Fibroblast of pulmonary artery (primary cell): Measurements from ENCODE around the gene GSG1L.
"Not testable (repeated sequence)": the region's sequence is repeated elsewhere in the genome, so short reads cannot be mapped to it uniquely, and the experiment has no call there.

ENCODE experiments used
- DNase-seq: peaks from one replicate; pipeline ENCODE4 v3.0.0-alpha.2; 2010; ENCODE audit warnings: low read depth
- H3K4me3 ChIP-seq: replicated peaks from 2 replicates; pipeline ENCODE4 v1.5.1; 2011; ENCODE audit warnings: low read depth, mild to moderate bottlenecking, control low read depth, low read length, moderate library complexity
- TF ChIP-seq, protein P1 (sequence below): IDR thresholded peaks from 2 replicates; pipeline ENCODE4 v1.5.1; 2011; ENCODE audit warnings: mild to moderate bottlenecking, control low read depth, low read length, inconsistent platforms; ENCODE audit errors: missing control alignments

GSG1L gene

DNA sequence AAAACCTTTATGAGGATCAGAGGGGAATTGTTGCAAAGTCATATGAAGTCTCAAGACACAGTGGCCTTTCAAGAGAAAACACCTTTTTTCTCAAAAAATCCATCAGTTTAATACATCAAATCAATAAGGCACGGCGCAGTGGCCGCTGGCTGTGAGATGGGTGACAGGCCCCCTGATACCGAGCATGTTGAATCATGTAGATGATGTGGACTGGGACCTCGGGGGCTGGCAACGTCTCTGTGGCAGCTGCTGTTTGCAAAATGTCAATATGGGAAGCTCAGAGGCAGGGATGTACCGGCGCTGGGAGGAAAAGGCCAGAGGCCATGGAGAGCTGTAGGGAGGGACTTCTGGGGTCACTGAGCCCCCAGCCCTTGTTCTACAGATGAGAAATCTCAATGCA lies 169.1 kb downstream of the GSG1L start:
- DNase-seq = no peak
- TF ChIP-seq, protein P1, sequence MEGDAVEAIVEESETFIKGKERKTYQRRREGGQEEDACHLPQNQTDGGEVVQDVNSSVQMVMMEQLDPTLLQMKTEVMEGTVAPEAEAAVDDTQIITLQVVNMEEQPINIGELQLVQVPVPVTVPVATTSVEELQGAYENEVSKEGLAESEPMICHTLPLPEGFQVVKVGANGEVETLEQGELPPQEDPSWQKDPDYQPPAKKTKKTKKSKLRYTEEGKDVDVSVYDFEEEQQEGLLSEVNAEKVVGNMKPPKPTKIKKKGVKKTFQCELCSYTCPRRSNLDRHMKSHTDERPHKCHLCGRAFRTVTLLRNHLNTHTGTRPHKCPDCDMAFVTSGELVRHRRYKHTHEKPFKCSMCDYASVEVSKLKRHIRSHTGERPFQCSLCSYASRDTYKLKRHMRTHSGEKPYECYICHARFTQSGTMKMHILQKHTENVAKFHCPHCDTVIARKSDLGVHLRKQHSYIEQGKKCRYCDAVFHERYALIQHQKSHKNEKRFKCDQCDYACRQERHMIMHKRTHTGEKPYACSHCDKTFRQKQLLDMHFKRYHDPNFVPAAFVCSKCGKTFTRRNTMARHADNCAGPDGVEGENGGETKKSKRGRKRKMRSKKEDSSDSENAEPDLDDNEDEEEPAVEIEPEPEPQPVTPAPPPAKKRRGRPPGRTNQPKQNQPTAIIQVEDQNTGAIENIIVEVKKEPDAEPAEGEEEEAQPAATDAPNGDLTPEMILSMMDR = no peak
- no peak overlapping the region for H3K4me3 ChIP-seq

DNA sequence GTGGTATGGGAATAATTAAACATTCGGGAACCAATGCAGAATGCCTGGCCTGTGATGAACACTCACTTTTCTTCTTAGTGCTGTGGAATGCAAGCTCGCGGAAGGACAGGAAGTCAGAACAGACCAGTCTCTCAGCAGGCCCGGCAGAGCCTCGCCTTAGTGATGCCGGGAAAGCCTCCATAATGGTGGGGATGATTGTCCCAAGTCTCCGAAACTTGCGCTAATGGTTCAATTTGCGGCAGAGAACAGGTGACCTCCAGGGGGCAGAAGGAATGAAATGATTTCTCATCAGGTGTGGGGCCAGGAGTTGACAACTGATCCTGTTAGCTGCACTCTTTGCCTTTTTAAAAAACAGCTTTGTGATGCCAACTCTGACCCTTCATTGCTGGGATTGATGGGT lies 170.6 kb downstream of the GSG1L start:
- no peak for DNase-seq
- TF ChIP-seq, protein P1 = no peak
- no peak overlapping the region for H3K4me3 ChIP-seq

DNA sequence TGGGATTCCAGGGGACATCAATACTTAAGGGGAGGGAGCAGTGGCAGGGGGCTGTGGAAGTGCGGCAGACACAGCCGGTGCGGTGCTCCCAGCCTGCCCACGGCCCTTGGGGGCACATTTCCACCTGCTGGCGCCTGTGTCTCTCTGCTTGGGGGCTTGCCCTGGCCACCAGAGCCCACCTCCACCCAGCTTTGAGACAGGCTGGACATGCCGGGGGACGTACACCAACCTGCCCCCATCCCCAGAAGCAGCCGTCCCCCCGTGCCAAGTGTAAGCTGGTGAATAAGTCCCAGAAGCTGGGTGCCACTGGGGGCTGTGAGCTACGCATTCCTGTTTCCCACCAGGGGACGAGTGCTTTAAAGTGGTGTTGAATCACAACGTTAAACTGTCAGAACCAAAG lies 172.6 kb downstream of the GSG1L start:
- no peak for DNase-seq
- TF ChIP-seq, protein P1 = no peak
- H3K4me3 ChIP-seq = no peak overlapping the region

DNA sequence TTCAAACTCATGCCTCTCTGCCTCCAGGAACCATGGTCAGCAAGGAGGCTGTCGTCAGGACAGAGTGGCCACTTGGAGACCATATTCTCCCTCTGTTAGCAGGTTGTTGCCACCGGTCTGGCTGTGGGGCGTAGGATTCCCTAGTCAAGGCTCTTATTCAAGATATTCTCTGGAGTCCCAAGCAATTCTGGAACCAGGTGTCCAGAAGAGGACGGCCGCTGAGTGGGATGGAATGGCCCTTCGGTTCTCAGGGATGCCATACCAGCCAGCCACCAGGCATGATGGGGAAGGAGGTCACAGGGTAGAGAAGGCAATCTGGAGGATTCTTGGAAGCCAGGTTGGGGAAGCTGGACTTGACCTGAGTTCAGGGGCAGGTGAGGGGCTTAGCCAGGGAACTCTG lies 173.5 kb downstream of the GSG1L start:
- DNase-seq = no peak
- H3K4me3 ChIP-seq = no peak overlapping the region
- TF ChIP-seq, protein P1 = no peak

DNA sequence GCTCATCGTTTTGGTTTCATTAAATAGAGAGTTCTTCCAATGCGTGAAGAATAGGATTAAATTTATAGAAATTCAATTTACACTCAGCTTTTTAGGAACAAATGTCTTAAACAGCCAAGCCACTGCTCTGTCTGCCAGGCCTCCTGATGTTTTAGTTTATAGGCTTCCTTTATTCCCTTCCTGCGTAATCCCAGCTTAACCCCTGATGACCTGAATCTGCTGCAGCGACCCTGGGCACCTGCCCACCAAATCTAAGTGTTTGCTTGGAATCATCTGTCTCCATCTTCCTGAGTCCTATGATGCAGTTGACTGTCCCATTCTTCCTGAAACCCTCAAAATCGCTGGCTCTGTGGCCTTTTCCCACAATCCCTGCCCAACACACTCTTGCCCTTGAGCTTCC lies 179.9 kb downstream of the GSG1L start:
- no peak overlapping the region for H3K4me3 ChIP-seq
- TF ChIP-seq, protein P1 = no peak
- DNase-seq = no peak

DNA sequence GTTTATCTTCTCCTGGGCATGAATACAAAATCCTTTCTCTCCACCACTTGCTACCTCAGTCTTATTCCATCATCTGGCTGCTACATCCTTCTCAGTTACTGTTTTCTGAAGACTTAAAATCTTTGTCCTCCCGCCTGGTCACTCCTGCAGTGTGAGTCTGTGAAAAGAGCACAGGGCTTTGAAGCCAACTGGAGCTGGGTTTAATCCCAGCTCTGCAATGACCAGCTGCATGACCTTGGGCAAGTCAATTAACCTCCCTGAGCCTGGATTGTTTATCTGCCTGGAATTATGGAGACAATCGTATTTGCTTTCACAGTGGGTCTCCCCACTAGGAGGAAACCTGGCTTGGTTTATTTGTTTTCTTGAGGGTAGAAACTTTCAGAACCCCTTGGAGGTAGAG lies 183.2 kb downstream of the GSG1L start:
- no peak for DNase-seq
- no peak overlapping the region for H3K4me3 ChIP-seq
- TF ChIP-seq, protein P1 = no peak

DNA sequence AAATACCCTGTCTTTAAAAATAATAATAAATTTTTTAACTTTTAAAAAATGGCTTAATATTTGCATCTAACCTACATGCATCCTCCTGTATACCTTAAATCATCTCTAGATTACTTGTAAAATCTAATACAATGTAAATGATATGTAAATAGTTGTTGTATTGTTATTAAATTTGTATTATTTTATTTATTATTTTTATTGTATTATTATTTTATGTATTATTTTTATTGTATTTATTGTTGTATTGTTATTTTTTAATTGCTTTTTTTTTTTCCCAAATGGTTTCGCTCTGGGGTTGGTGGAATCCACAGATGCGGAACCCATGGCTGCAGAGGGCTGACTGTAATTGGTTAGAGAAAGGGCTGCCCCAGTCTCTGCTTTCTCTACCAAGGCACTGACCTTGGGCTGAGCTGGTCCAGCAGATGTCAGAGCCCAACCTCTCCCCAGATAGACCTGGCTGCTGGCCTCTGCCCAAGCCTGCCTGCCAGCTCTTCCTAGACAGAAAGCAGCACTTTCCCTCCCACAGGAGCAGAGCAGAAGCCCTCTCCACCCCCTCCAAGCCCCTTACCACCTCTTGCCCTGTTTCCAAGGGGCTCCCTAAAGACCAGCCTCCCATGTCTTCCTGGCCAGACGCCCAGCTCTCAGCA lies 183.8 kb downstream of the GSG1L start:
- DNase-seq = no peak
- no peak overlapping the region for H3K4me3 ChIP-seq
- TF ChIP-seq, protein P1 = no peak

DNA sequence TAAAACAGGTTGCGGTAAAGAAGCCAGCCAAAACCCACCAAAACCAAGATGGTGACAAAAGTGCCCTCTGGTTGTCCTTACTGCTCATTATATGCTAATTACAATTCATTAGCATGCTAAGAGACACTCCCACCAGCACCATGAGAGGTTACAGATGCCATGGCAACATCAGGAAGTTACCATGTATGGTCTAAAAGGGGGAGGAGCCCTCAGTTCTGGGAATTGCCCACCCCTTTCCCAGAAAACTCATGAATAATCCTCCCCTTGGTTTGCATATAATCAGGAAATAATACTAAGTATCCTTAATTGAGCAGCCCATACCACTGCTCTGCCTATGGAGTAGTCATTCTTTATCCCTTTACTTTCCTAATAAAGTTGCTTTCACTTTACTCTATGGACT lies 190.9 kb downstream of the GSG1L start:
- not testable (repeated sequence) for DNase-seq, H3K4me3 ChIP-seq
